H1 (cell line): ENCODE data around the gene CRYGB. TPM values are rescaled to one million over a fixed set of nuclear protein-coding genes. Genes with fewer than 3 reads are reported as not detected.

Experiments
- polyA plus RNA-seq, 7 experiments: library from polyadenylated mRNA; depleted of rRNA in 3 of 7; stranded (reverse) in 5 of 7; unstranded in 2 of 7; fragments of >200 nt in 5 of 7; fragments of 200-250 nt in 2 of 7; gene quantifications; 1 replicate in 5 of 7; 2 replicates in 1 of 7; 4 replicates in 1 of 7; pipeline versions ENCODE4 v1.2.1 to v1.2.3, GENCODE V29; 2011 to 2013; ENCODE audit warnings: missing spikeins in 2 of 7, mixed read lengths in 2 of 7
- total RNA-seq: library from RNA; stranded (reverse); fragmentation: NEBNext Ultra II Directional; extraction: Animal tissue kit (Norgen Biotek cat#: 25700); gene quantifications from 2 replicates; pipeline ENCODE4 v1.2.1, GENCODE V29; 2021
- TF ChIP-seq, protein P1 (sequence below), 3 experiments: IDR thresholded peaks; 1 replicate in 2 of 3; 2 replicates in 1 of 3; pipeline versions ENCODE4 v1.5.1 to v1.6.1; 2011; ENCODE audit warnings: low read length in 3 of 3, mild to moderate bottlenecking in 3 of 3, inconsistent platforms in 2 of 3, low read depth in 1 of 3, moderate library complexity in 1 of 3; ENCODE audit not compliant: insufficient read depth in 1 of 3; ENCODE audit errors: control extremely low read depth in 1 of 3

The CRYGB gene
- total and polyA plus RNA-seq, 2 of the 8 experiments (the other 6 are each of a cell fraction or from before 2014, with no cell fraction given): 0.38 TPM; not detected in 1

DNA sequence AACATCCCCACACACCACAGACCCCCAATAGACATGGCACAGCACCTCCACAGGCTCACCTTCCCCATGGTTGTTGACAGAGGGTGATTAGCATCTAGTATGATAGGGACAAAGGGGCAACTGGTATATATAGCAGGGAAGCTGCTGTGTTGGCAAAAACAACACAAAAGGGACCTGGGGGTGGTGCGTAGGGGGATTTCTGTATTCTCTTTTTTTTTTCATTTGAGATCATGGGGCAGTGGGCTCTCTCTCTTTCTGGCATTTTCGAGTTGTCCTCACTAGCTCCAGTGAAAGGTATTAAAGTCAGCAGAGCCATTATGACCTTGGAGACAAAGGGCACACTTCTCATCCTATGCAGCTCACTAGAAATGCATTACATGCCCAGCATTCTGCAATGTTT lies 17.5 kb upstream of the CRYGB start, which contains the start of gene CRYGA (continued):
- TF ChIP-seq, protein P1, sequence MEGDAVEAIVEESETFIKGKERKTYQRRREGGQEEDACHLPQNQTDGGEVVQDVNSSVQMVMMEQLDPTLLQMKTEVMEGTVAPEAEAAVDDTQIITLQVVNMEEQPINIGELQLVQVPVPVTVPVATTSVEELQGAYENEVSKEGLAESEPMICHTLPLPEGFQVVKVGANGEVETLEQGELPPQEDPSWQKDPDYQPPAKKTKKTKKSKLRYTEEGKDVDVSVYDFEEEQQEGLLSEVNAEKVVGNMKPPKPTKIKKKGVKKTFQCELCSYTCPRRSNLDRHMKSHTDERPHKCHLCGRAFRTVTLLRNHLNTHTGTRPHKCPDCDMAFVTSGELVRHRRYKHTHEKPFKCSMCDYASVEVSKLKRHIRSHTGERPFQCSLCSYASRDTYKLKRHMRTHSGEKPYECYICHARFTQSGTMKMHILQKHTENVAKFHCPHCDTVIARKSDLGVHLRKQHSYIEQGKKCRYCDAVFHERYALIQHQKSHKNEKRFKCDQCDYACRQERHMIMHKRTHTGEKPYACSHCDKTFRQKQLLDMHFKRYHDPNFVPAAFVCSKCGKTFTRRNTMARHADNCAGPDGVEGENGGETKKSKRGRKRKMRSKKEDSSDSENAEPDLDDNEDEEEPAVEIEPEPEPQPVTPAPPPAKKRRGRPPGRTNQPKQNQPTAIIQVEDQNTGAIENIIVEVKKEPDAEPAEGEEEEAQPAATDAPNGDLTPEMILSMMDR (IDR thresholded peaks at IDR 0.05; ENCODE audit: control extremely low read depth in 1 of 3, insufficient read depth in 1 of 3, low read depth in 1 of 3, low read length in 3 of 3): no peak
